HAP-1 (cell line): ENCODE results near the gene NHERF1.

Experiments
- DNase-seq, 2 experiments: peaks; one replicate each; pipeline ENCODE4 v3.0.0-alpha.2; 2016 to 2020; ENCODE audit warnings: low spot score in 2 of 2
- H3K27me3 ChIP-seq: fragments of 250-450 bp; sonication (Bioruptor Pico); 2 replicates; pipeline ENCODE4 v1.5.1; 2020; ENCODE audit warnings: low read depth, mild to moderate bottlenecking, moderate library complexity
- H3K36me3 ChIP-seq: fragments of 250-450 bp; sonication (Bioruptor Pico); replicated peaks from 2 replicates; pipeline ENCODE4 v1.5.1; 2020; ENCODE audit warnings: mild to moderate bottlenecking
- H3K4me1 ChIP-seq: fragments of 250-450 bp; sonication (Bioruptor Pico); 2 replicates; pipeline ENCODE4 v1.5.1; 2020; ENCODE audit warnings: mild to moderate bottlenecking
- H3K4me3 ChIP-seq: fragments of 250-450 bp; sonication (Bioruptor Pico); 2 replicates; pipeline ENCODE4 v1.5.1; 2020; ENCODE audit warnings: mild to moderate bottlenecking, moderate library complexity
- H3K9me3 ChIP-seq: fragments of 250-450 bp; sonication (Bioruptor Pico); 2 replicates; pipeline ENCODE4 v1.5.1; 2020; ENCODE audit warnings: mild to moderate bottlenecking, moderate library complexity
- in situ Hi-C: fragments of 300-500 bp; cut with MboI; formaldehyde crosslinking; loops from 3 replicates; pipeline ENCODE4 v1.14.3; 2020; ENCODE audit warnings: low sequenced_read_pairs, inconsistent platforms, mixed read lengths

Gene NHERF1

GRCh38 chr17:74797824-74798223 lies 49.4 kb downstream of the NHERF1 start:
- DNase-seq = no peak
- Histone ChIP-seq H3K4me3 (no peak overlapping the region), H3K36me3 (peaks cover 10% of the 10 kb centered on the region), H3K27me3 (no peaks in the 10 kb centered on the region), H3K9me3 (no peaks in the 10 kb centered on the region), H3K4me1 (no peaks in the 10 kb centered on the region)
- in situ Hi-C loops = loop anchor here (25.0 kb wide), 1 partner anchor 614 kb away; the partner anchor contains the start of gene GRB2

- H3K36me3 ChIP-seq = peaks cover 10% of the 10 kb centered on the region
- in situ Hi-C loops = loop anchor here (25.0 kb wide), 1 partner anchor 614 kb away; the partner anchor contains the start of gene GRB2
- H3K4me1 ChIP-seq = no peaks in the 10 kb centered on the region
- no peak overlapping the region for H3K4me3 ChIP-seq
- DNase-seq = no peak
- H3K27me3 ChIP-seq = no peaks in the 10 kb centered on the region
- no peaks in the 10 kb centered on the region for H3K9me3 ChIP-seq
These were observed 49.8 kb downstream of the NHERF1 start for GRCh38 chr17:74798239-74798707.

- in situ Hi-C loops = loop anchor here (25.0 kb wide), 1 partner anchor 613 kb away; the partner anchor contains the start of gene GRB2
- Histone ChIP-seq H3K36me3 (peaks cover 10% of the 10 kb centered on the region), H3K9me3 (no peaks in the 10 kb centered on the region), H3K4me1 (no peaks in the 10 kb centered on the region), H3K27me3 (no peaks in the 10 kb centered on the region), H3K4me3 (no peak overlapping the region)
- DNase-seq = no peak
These were observed 50.7 kb downstream of the NHERF1 start for GRCh38 chr17:74799097-74799496.

GRCh38 chr17:74800531-74800930 lies 52.1 kb downstream of the NHERF1 start:
- in situ Hi-C loops = no loop called here
- no peaks in the 10 kb centered on the region for H3K9me3 ChIP-seq
- H3K36me3 ChIP-seq = peaks cover 4% of the 10 kb centered on the region; the same call in 1 of the 2 replicates
- DNase-seq = no peak
- H3K4me3 ChIP-seq = no peak overlapping the region
- no peaks in the 10 kb centered on the region for H3K27me3 ChIP-seq
- H3K4me1 ChIP-seq = no peaks in the 10 kb centered on the region

GRCh38 chr17:74801896-74802295 lies 53.5 kb downstream of the NHERF1 start:
- in situ Hi-C loops = no loop called here
- H3K4me3 ChIP-seq = no peak overlapping the region
- H3K36me3 ChIP-seq = peaks cover 2% of the 10 kb centered on the region; the same call in 1 of the 2 replicates
- no peaks in the 10 kb centered on the region for H3K9me3 ChIP-seq
- DNase-seq = no peak
- no peaks in the 10 kb centered on the region for H3K27me3 ChIP-seq
- no peaks in the 10 kb centered on the region for H3K4me1 ChIP-seq

GRCh38 chr17:74803388-74803930 lies 55.0 kb downstream of the NHERF1 start:
- no peaks in the 10 kb centered on the region for H3K9me3 ChIP-seq
- H3K36me3 ChIP-seq = no peaks in the 10 kb centered on the region; the same call in 1 of the 2 replicates
- in situ Hi-C loops = no loop called here

GRCh38 chr17:74803971-74804370 lies 55.5 kb downstream of the NHERF1 start:
- in situ Hi-C loops = no loop called here
- no peaks in the 10 kb centered on the region for H3K9me3 ChIP-seq
- no peaks in the 10 kb centered on the region; the same call in 1 of the 2 replicates for H3K36me3 ChIP-seq
- H3K27me3 ChIP-seq = no peaks in the 10 kb centered on the region
- no peaks in the 10 kb centered on the region for H3K4me1 ChIP-seq
- no peak overlapping the region for H3K4me3 ChIP-seq
- no peak for DNase-seq

More at GRCh38 chr17:74803388-74803930, 55.0 kb downstream of the NHERF1 start:
- Histone ChIP-seq H3K4me1 (no peaks in the 10 kb centered on the region), H3K27me3 (no peaks in the 10 kb centered on the region), H3K4me3 (no peak overlapping the region)
- DNase-seq = no peak

GRCh38 chr17:74804683-74805082 lies 56.3 kb downstream of the NHERF1 start:
- Histone ChIP-seq H3K27me3 (no peaks in the 10 kb centered on the region), H3K36me3 (no peaks in the 10 kb centered on the region; the same call in 1 of the 2 replicates), H3K4me1 (no peaks in the 10 kb centered on the region), H3K9me3 (no peaks in the 10 kb centered on the region), H3K4me3 (no peak overlapping the region)
- in situ Hi-C loops = no loop called here
- no peak for DNase-seq

- Histone ChIP-seq H3K4me1 (no peaks in the 10 kb centered on the region), H3K9me3 (no peaks in the 10 kb centered on the region), H3K4me3 (no peak overlapping the region), H3K36me3 (no peaks in the 10 kb centered on the region; the same call in 1 of the 2 replicates), H3K27me3 (no peaks in the 10 kb centered on the region)
- no peak for DNase-seq
- in situ Hi-C loops = no loop called here
These were observed 57.2 kb downstream of the NHERF1 start for GRCh38 chr17:74805591-74805991.

- no peaks in the 10 kb centered on the region; the same call in 1 of the 2 replicates for H3K36me3 ChIP-seq
- in situ Hi-C loops = no loop called here
These were observed 57.9 kb downstream of the NHERF1 start for GRCh38 chr17:74806334-74806733.

GRCh38 chr17:74807441-74807840 lies 59.0 kb downstream of the NHERF1 start:
- Histone ChIP-seq H3K27me3 (no peaks in the 10 kb centered on the region), H3K4me3 (no peak overlapping the region), H3K36me3 (no peaks in the 10 kb centered on the region; the same call in 1 of the 2 replicates), H3K4me1 (no peaks in the 10 kb centered on the region), H3K9me3 (no peaks in the 10 kb centered on the region)
- in situ Hi-C loops = no loop called here
- no peak for DNase-seq

More at GRCh38 chr17:74806334-74806733, 57.9 kb downstream of the NHERF1 start:
- DNase-seq = no peak
- H3K4me1 ChIP-seq = no peaks in the 10 kb centered on the region
- no peak overlapping the region for H3K4me3 ChIP-seq
- no peaks in the 10 kb centered on the region for H3K9me3 ChIP-seq
- H3K27me3 ChIP-seq = no peaks in the 10 kb centered on the region

- no peak overlapping the region for H3K4me3 ChIP-seq
- H3K36me3 ChIP-seq = no peaks in the 10 kb centered on the region; the same call in 1 of the 2 replicates
- DNase-seq = no peak
- H3K4me1 ChIP-seq = no peaks in the 10 kb centered on the region
- H3K9me3 ChIP-seq = no peaks in the 10 kb centered on the region
- in situ Hi-C loops = no loop called here
- no peaks in the 10 kb centered on the region for H3K27me3 ChIP-seq
These were observed 59.5 kb downstream of the NHERF1 start for GRCh38 chr17:74807925-74808324.

GRCh38 chr17:74808714-74809430 lies 60.4 kb downstream of the NHERF1 start:
- Histone ChIP-seq H3K4me1 (no peaks in the 10 kb centered on the region), H3K4me3 (no peak overlapping the region), H3K9me3 (no peaks in the 10 kb centered on the region), H3K27me3 (no peaks in the 10 kb centered on the region), H3K36me3 (no peaks in the 10 kb centered on the region; the same call in 1 of the 2 replicates)
- in situ Hi-C loops = no loop called here
- no peak for DNase-seq
